Right atrium auricular region (tissue), 2 donors: ENCODE measurements around the gene UIMC1. TPM values are rescaled to one million over a fixed set of nuclear protein-coding genes. Genes with fewer than 3 reads are reported as not detected.

ENCODE experiments used
- DNase-seq: peaks from one replicate; pipeline ENCODE4 v3.0.0-alpha.2; 2019; ENCODE audit warnings: low spot score
- H3K27ac ChIP-seq, 2 donors: fragments of 200-600 bp; sonication (generic); 1 replicate in 1 of 2; 2 replicates in 1 of 2; pipeline ENCODE4 v1.5.1; 2016 to 2019
- H3K27me3 ChIP-seq, 2 donors: fragments of 200-600 bp; sonication (generic); one replicate each; pipeline versions ENCODE4 v1.5.1 to v1.6.0; 2017 to 2019
- H3K36me3 ChIP-seq: fragments of 200-600 bp; sonication (generic); one replicate; pipeline ENCODE4 v1.5.1; 2016
- H3K4me1 ChIP-seq, 2 donors: fragments of 200-600 bp; sonication (generic); one replicate each; pipeline versions ENCODE4 v1.5.1 to v1.6.0; 2017 to 2019
- H3K4me3 ChIP-seq, 2 donors: fragments of 200-600 bp; sonication (generic); 1 replicate in 1 of 2; 2 replicates in 1 of 2; pipeline ENCODE4 v1.5.1; 2017 to 2019; ENCODE audit warnings: mild to moderate bottlenecking in 1 of 2, moderate library complexity in 1 of 2
- H3K9me3 ChIP-seq, 2 donors: fragments of 200-600 bp; sonication (generic); one replicate each; pipeline ENCODE4 v1.5.1; 2019
- total RNA-seq, 2 donors: library from RNA; depleted of rRNA; stranded (reverse); fragments of >200 nt; gene quantifications; one replicate each; pipeline ENCODE4 v1.1.0, GENCODE V29; 2016
- TF ChIP-seq, protein P1 (sequence below), 2 donors: fragments of 200-600 bp; sonication (generic); IDR thresholded peaks; one replicate each; pipeline ENCODE4 v1.5.1; 2019; ENCODE audit warnings: antibody characterized with exemption in 2 of 2

UIMC1 gene
- total RNA-seq, 2 donors from 2014 or later, result 18.9 to 27.4 TPM

- Histone ChIP-seq H3K4me1 (no peaks in the 10 kb centered on the region), H3K27me3 (no peaks in the 10 kb centered on the region), H3K9me3 (no peaks in the 10 kb centered on the region), H3K4me3 (no peak overlapping the region), H3K36me3 (no peaks in the 10 kb centered on the region), H3K27ac (no peak overlapping the region)
- TF ChIP-seq, protein P1, sequence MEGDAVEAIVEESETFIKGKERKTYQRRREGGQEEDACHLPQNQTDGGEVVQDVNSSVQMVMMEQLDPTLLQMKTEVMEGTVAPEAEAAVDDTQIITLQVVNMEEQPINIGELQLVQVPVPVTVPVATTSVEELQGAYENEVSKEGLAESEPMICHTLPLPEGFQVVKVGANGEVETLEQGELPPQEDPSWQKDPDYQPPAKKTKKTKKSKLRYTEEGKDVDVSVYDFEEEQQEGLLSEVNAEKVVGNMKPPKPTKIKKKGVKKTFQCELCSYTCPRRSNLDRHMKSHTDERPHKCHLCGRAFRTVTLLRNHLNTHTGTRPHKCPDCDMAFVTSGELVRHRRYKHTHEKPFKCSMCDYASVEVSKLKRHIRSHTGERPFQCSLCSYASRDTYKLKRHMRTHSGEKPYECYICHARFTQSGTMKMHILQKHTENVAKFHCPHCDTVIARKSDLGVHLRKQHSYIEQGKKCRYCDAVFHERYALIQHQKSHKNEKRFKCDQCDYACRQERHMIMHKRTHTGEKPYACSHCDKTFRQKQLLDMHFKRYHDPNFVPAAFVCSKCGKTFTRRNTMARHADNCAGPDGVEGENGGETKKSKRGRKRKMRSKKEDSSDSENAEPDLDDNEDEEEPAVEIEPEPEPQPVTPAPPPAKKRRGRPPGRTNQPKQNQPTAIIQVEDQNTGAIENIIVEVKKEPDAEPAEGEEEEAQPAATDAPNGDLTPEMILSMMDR (IDR thresholded peaks at IDR 0.05), result peak in 1 of 2 donors; percentile 29
- DNase-seq, result no peak
Measured at GRCh38 chr5:176870110-176870591, 136.4 kb downstream of the UIMC1 start.

- no peaks in the 10 kb centered on the region for H3K27me3 ChIP-seq
- TF ChIP-seq, protein P1 (IDR thresholded peaks at IDR 0.05), result no peak
Measured at GRCh38 chr5:176869501-176870109, 137.0 kb downstream of the UIMC1 start.

GRCh38 chr5:176868731-176869130 lies 137.8 kb downstream of the UIMC1 start:
- H3K4me3 ChIP-seq, result no peak overlapping the region
- H3K4me1 ChIP-seq, result no peaks in the 10 kb centered on the region
- no peak overlapping the region for H3K27ac ChIP-seq
- no peaks in the 10 kb centered on the region for H3K36me3 ChIP-seq
- no peaks in the 10 kb centered on the region for H3K9me3 ChIP-seq
- no peaks in the 10 kb centered on the region for H3K27me3 ChIP-seq
- TF ChIP-seq, protein P1 (IDR thresholded peaks at IDR 0.05), result no peak
- no peak for DNase-seq

More at GRCh38 chr5:176869501-176870109, 137.0 kb downstream of the UIMC1 start:
- no peak overlapping the region for H3K4me3 ChIP-seq
- no peaks in the 10 kb centered on the region for H3K4me1 ChIP-seq
- H3K9me3 ChIP-seq, result no peaks in the 10 kb centered on the region
- no peak for DNase-seq
- no peak overlapping the region for H3K27ac ChIP-seq
- H3K36me3 ChIP-seq, result no peaks in the 10 kb centered on the region

DNA sequence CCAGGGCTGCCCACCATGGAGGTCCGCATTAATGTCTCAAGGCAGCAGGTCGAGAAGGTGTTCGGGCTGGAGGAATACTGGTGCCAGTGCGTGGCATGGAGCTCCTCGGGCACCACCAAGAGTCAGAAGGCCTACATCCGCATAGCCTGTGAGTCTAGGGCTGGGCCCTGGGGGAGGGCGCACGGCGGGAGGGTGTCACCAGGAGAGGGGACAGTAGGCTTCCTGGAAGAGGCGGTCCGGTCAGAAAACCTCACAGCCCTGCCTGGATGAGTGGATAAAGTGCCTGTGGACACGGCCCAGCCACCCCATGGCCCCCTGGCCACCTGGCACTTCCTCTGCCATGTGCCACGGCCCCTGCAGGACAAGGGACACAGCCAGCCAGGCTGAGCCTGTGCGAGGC lies 138.5 kb downstream of the UIMC1 start:
- Histone ChIP-seq H3K9me3 (no peaks in the 10 kb centered on the region), H3K27ac (no peak overlapping the region), H3K36me3 (no peaks in the 10 kb centered on the region), H3K27me3 (no peaks in the 10 kb centered on the region), H3K4me3 (no peak overlapping the region), H3K4me1 (no peaks in the 10 kb centered on the region)
- TF ChIP-seq, protein P1 (IDR thresholded peaks at IDR 0.05), result no peak
- DNase-seq, result no peak

GRCh38 chr5:176866707-176867310 lies 139.8 kb downstream of the UIMC1 start:
- H3K27me3 ChIP-seq, result no peaks in the 10 kb centered on the region
- no peaks in the 10 kb centered on the region for H3K36me3 ChIP-seq
- TF ChIP-seq, protein P1 (IDR thresholded peaks at IDR 0.05), result no peak
- no peak overlapping the region for H3K4me3 ChIP-seq
- no peak overlapping the region for H3K27ac ChIP-seq
- no peak for DNase-seq
- no peaks in the 10 kb centered on the region for H3K9me3 ChIP-seq
- no peaks in the 10 kb centered on the region for H3K4me1 ChIP-seq
